OCI-LY1 (cell line): ENCODE data around the gene SCN1B.

Source experiments
- H2AFZ ChIP-seq: fragments of 200-600 bp; sonication (generic), shearing (Covaris generic); 2 replicates; pipeline ENCODE4 v1.6.0; 2014; ENCODE audit warnings: antibody characterized with exemption, mild to moderate bottlenecking, low read length
- H3F3A ChIP-seq: fragments of 200-600 bp; sonication (generic), shearing (Covaris generic); 2 replicates; pipeline ENCODE4 v1.6.0; 2014; ENCODE audit warnings: mild to moderate bottlenecking, antibody characterized with exemption, low read length, moderate library complexity; ENCODE audit not compliant: insufficient read depth
- H3K27ac ChIP-seq: fragments of 200-600 bp; sonication (generic); 2 replicates; pipeline ENCODE4 v1.5.1; 2014; ENCODE audit warnings: low read length, mixed run types, mild to moderate bottlenecking, low read depth; ENCODE audit not compliant: poor library complexity, severe bottlenecking
- H3K27me3 ChIP-seq: fragments of 200-600 bp; sonication (generic); 2 replicates; pipeline ENCODE4 v1.6.0; 2014; ENCODE audit warnings: antibody characterized with exemption, mild to moderate bottlenecking, low read length, moderate library complexity; ENCODE audit not compliant: insufficient read depth
- H3K36me3 ChIP-seq: fragments of 200-600 bp; sonication (generic); 2 replicates; pipeline ENCODE4 v1.6.1; 2014; ENCODE audit warnings: mild to moderate bottlenecking, antibody characterized with exemption, low read length, moderate library complexity, mixed read lengths; ENCODE audit not compliant: insufficient read depth
- H3K4me1 ChIP-seq: fragments of 200-600 bp; sonication (generic); 2 replicates; pipeline ENCODE4 v1.5.1; 2014; ENCODE audit warnings: mild to moderate bottlenecking, low read length, moderate library complexity; ENCODE audit not compliant: insufficient read depth, severe bottlenecking
- H3K4me2 ChIP-seq: fragments of 200-600 bp; sonication (generic), shearing (Covaris generic); 2 replicates; pipeline ENCODE4 v1.6.1; 2014; ENCODE audit warnings: low read length
- H3K4me3 ChIP-seq: fragments of 200-600 bp; sonication (generic); 2 replicates; pipeline ENCODE4 v1.5.1; 2014; ENCODE audit warnings: low read length, low read depth, mild to moderate bottlenecking, mixed read lengths; ENCODE audit not compliant: poor library complexity, severe bottlenecking
- H3K79me2 ChIP-seq: fragments of 200-600 bp; shearing (Covaris generic); 2 replicates; pipeline ENCODE4 v1.6.1; 2016; ENCODE audit warnings: mixed run types, low read length, mixed read lengths; ENCODE audit not compliant: insufficient read depth
- H3K9ac ChIP-seq: fragments of 200-600 bp; sonication (generic), shearing (Covaris generic); 2 replicates; pipeline ENCODE4 v1.6.1; 2014; ENCODE audit warnings: mild to moderate bottlenecking, low read length, mixed read lengths
- H3K9me2 ChIP-seq: fragments of 200-600 bp; sonication (generic), shearing (Covaris generic); 2 replicates; pipeline ENCODE4 v1.6.1; 2014; ENCODE audit warnings: low read depth, mild to moderate bottlenecking, low read length, mixed read lengths
- H3K9me3 ChIP-seq: fragments of 200-600 bp; shearing (Covaris generic); 2 replicates; pipeline ENCODE4 v1.6.1; 2014; ENCODE audit warnings: low read length, mixed read lengths
- H4K20me1 ChIP-seq: fragments of 200-600 bp; sonication (generic), shearing (Covaris generic); 2 replicates; pipeline ENCODE4 v1.6.0; 2016; ENCODE audit warnings: mild to moderate bottlenecking, low read length; ENCODE audit not compliant: insufficient read depth
- EZH2 ChIP-seq: fragments of 200-600 bp; sonication (generic), shearing (Covaris generic); IDR thresholded peaks from 2 replicates; pipeline ENCODE4 v1.8.0; 2017; ENCODE audit warnings: borderline replicate concordance, mixed run types, mild to moderate bottlenecking, antibody characterized with exemption, low read length, moderate library complexity, mixed read lengths
- TF ChIP-seq, protein P1 (sequence below): fragments of 200-600 bp; sonication (generic), shearing (Covaris generic); IDR thresholded peaks from 2 replicates; pipeline ENCODE4 v1.5.1; 2017; ENCODE audit warnings: mild to moderate bottlenecking, antibody characterized with exemption, low read length, moderate library complexity, mixed read lengths

The SCN1B gene

DNA sequence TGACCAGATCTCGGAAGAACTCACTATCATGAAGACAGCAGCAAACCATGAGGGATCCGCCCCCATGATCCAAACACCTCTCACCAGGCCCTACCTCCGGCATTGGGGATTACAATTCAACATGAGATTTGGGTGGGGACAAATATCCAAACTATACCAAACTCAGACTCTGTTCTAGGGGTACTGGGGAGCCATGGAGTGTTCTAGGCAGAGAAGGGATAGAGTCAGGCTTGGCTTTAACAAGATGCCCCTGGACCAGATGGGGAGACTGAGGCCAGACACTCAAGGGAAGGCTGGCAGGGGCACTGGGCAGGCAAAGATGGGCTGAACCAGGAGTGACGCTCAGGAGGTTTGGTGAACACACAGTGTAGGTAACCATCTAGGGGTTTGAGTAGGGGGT lies 11.9 kb upstream of the SCN1B start:
- no peaks in the 10 kb centered on the region for H3F3A ChIP-seq
- no peak overlapping the region for H3K4me2 ChIP-seq
- TF ChIP-seq EZH2 = no peak
- TF ChIP-seq, protein P1, sequence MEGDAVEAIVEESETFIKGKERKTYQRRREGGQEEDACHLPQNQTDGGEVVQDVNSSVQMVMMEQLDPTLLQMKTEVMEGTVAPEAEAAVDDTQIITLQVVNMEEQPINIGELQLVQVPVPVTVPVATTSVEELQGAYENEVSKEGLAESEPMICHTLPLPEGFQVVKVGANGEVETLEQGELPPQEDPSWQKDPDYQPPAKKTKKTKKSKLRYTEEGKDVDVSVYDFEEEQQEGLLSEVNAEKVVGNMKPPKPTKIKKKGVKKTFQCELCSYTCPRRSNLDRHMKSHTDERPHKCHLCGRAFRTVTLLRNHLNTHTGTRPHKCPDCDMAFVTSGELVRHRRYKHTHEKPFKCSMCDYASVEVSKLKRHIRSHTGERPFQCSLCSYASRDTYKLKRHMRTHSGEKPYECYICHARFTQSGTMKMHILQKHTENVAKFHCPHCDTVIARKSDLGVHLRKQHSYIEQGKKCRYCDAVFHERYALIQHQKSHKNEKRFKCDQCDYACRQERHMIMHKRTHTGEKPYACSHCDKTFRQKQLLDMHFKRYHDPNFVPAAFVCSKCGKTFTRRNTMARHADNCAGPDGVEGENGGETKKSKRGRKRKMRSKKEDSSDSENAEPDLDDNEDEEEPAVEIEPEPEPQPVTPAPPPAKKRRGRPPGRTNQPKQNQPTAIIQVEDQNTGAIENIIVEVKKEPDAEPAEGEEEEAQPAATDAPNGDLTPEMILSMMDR = no peak
- peaks cover 8% of the 10 kb centered on the region for H3K4me1 ChIP-seq
- H4K20me1 ChIP-seq = no peaks in the 10 kb centered on the region
- no peaks in the 10 kb centered on the region for H3K9me2 ChIP-seq
- H3K27ac ChIP-seq = no peak overlapping the region
- H3K36me3 ChIP-seq = peaks cover 94% of the 10 kb centered on the region
- H3K79me2 ChIP-seq = no peaks in the 10 kb centered on the region
- no peaks in the 10 kb centered on the region for H3K9me3 ChIP-seq
- no peak overlapping the region for H2AFZ ChIP-seq
- no peaks in the 10 kb centered on the region for H3K27me3 ChIP-seq
- no peak overlapping the region for H3K9ac ChIP-seq
- no peak overlapping the region for H3K4me3 ChIP-seq

DNA sequence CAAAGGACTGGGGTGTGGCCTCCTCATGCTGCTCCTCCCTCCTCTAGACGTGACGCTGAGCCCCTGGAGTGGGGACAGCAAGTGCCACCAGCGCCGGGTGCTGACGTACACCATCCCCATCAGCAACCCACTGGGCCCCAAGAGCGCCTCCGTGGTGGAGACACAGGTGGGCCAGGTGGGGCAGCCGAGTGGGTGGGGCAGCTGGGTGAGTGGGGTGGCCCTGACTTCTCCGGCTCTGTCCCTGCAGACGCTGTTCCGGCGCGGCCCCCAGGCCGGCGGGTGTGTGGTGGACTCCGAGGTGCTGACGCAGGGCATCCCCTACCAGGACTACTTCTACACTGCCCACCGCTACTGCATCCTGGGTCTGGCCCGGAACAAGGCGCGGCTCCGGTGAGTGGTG lies 11.1 kb upstream of the SCN1B start:
- Histone ChIP-seq H3K9ac (no peak overlapping the region), H3K4me2 (no peak overlapping the region), H2AFZ (no peak overlapping the region), H3K79me2 (no peaks in the 10 kb centered on the region), H3K36me3 (peaks cover 94% of the 10 kb centered on the region), H3K4me1 (peaks cover 3% of the 10 kb centered on the region), H3K9me3 (no peaks in the 10 kb centered on the region), H3K4me3 (no peak overlapping the region), H3K9me2 (no peaks in the 10 kb centered on the region), H4K20me1 (no peaks in the 10 kb centered on the region), H3K27ac (no peak overlapping the region), H3K27me3 (no peaks in the 10 kb centered on the region), H3F3A (no peaks in the 10 kb centered on the region)
- no peak for TF ChIP-seq EZH2
- TF ChIP-seq, protein P1 = no peak

DNA sequence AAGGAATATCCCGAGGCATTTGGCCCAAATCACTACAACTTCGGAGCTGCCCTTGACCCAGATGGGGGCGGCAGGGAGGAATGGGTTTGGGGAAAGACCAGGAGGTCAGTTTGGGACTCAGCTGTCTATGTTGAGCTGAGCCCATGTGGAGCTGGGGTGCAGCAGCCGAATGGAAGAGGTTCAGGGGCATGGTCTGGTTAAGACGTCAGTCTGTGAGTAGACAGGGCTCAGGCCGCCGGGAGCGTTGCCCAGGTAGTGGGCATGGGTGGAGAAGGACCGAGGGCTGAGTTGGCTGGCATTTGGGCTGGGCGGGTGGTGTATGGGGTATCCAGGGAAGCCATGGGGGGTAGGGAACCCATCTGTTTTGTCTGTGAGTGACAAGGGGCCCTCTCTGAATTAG lies 9.3 kb upstream of the SCN1B start:
- no peak for TF ChIP-seq EZH2
- TF ChIP-seq, protein P1 = no peak
- Histone ChIP-seq H3K36me3 (peaks cover 93% of the 10 kb centered on the region), H3K9me2 (no peaks in the 10 kb centered on the region), H3K9me3 (no peaks in the 10 kb centered on the region), H3K4me3 (no peak overlapping the region), H2AFZ (no peak overlapping the region), H4K20me1 (no peaks in the 10 kb centered on the region), H3K4me1 (no peaks in the 10 kb centered on the region), H3K79me2 (no peaks in the 10 kb centered on the region), H3K9ac (no peak overlapping the region), H3K4me2 (no peak overlapping the region), H3F3A (no peaks in the 10 kb centered on the region), H3K27ac (no peak overlapping the region), H3K27me3 (no peaks in the 10 kb centered on the region)
